Effector memory CD4-positive, alpha-beta T cell (primary cell): ENCODE measurements around the gene PGLYRP4.
"Not testable (repeated sequence)": the region's sequence is repeated elsewhere in the genome, so short reads cannot be mapped to it uniquely, and the experiment has no call there.

Experiments
- DNase-seq, 3 donors: peaks; one replicate each; pipeline ENCODE4 v3.0.0-alpha.2; 2020
- H3K27ac ChIP-seq: 2 replicates; pipeline ENCODE4 v1.7.0; 2013; ENCODE audit warnings: mild to moderate bottlenecking, low read length, moderate library complexity; ENCODE audit not compliant: insufficient read depth, poor library complexity, severe bottlenecking
- H3K27me3 ChIP-seq: replicated peaks from 2 replicates; pipeline ENCODE4 v1.7.0; 2013; ENCODE audit warnings: mild to moderate bottlenecking, low read length; ENCODE audit not compliant: insufficient read depth, control insufficient read depth, poor library complexity, severe bottlenecking
- H3K36me3 ChIP-seq: 2 replicates; pipeline ENCODE4 v1.7.0; 2013; ENCODE audit warnings: mild to moderate bottlenecking, low read length, moderate library complexity; ENCODE audit not compliant: control insufficient read depth, insufficient read depth
- H3K4me1 ChIP-seq: 2 replicates; pipeline ENCODE4 v1.7.0; 2013; ENCODE audit warnings: low read length, mild to moderate bottlenecking; ENCODE audit not compliant: control insufficient read depth, insufficient read depth, poor library complexity, severe bottlenecking
- H3K4me3 ChIP-seq: 2 replicates; pipeline ENCODE4 v1.7.0; 2013; ENCODE audit warnings: low read length, low read depth, mild to moderate bottlenecking; ENCODE audit not compliant: insufficient read depth, poor library complexity, severe bottlenecking
- H3K9me3 ChIP-seq: 2 replicates; pipeline ENCODE4 v1.7.0; 2013; ENCODE audit warnings: mild to moderate bottlenecking, low read length, moderate library complexity; ENCODE audit not compliant: control insufficient read depth

The PGLYRP4 gene

DNA sequence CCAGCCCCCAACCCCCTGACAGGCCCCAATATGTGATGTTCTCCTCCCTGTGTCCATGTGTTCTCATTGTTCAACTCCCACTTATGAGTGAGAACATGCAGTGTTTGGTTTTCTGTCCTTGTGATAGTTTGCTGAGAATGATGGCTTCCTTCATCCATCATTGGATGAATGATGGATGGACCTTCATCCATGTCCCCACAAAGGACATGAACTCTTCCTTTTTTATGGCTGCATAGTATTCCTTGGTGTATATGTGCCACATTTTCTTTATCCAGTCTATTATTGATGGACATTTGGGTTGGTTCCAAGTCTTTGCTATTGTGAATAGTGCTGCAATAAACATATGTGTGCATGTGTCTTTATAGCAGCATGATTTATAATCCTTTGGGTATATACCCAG, 34.3 kb downstream of the PGLYRP4 start:
- H3K9me3 ChIP-seq, H3K4me1 ChIP-seq, H3K27ac ChIP-seq, DNase-seq, H3K27me3 ChIP-seq, H3K36me3 ChIP-seq, H3K4me3 ChIP-seq: not testable (repeated sequence)

- Histone ChIP-seq H3K9me3 (no peaks in the 10 kb centered on the region), H3K27ac (no peak overlapping the region), H3K36me3 (no peaks in the 10 kb centered on the region), H3K4me3 (no peak overlapping the region), H3K27me3 (no peaks in the 10 kb centered on the region), H3K4me1 (no peaks in the 10 kb centered on the region)
- DNase-seq = no peak
These were observed 35.4 kb downstream of the PGLYRP4 start for GRCh38 chr1:153313288-153313687.

- Histone ChIP-seq H3K36me3 (no peaks in the 10 kb centered on the region), H3K27me3 (no peaks in the 10 kb centered on the region), H3K4me3 (no peak within 1 kb of the TSS), H3K4me1 (no peaks in the 10 kb centered on the region), H3K9me3 (no peaks in the 10 kb centered on the region), H3K27ac (no peak within 1 kb of the TSS)
- DNase-seq = no peak
These were observed 36.0 kb downstream of the PGLYRP4 start, which contains the start of gene PGLYRP3 for GRCh38 chr1:153312570-153313186. TSS of gene PGLYRP3 (minus strand) at chr1:153312952. CDS start at chr1:153310665, 2,287 bp downstream.

GRCh38 chr1:153310526-153310925, 38.1 kb downstream of the PGLYRP4 start:
- no peaks in the 10 kb centered on the region for H3K4me1 ChIP-seq
- H3K36me3 ChIP-seq = no peaks in the 10 kb centered on the region
- H3K27ac ChIP-seq = no peak overlapping the region

DNA sequence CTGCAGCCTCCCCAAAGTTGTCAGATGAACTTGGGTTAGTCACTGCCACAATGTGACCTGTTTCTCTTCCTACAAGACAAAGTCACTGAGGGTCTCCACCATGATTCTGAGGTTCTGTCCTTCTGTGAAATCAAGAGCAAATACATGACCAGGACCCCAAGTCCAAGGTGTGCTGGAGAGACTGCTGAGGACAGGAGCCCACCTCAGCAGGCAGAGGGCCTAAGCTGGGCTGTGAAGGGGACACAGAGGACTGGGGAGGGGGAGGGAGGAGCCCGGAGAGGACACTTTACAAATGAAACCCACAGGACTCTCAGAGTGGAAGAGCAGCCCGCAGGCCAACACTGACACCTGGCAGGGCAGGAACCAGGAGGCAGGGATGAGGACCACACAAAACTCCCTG, 39.2 kb downstream of the PGLYRP4 start:
- Histone ChIP-seq H3K4me3 (no peak overlapping the region), H3K36me3 (no peaks in the 10 kb centered on the region), H3K9me3 (no peaks in the 10 kb centered on the region), H3K27me3 (no peaks in the 10 kb centered on the region), H3K27ac (no peak overlapping the region), H3K4me1 (no peaks in the 10 kb centered on the region)
- no peak for DNase-seq

More at GRCh38 chr1:153310526-153310925, 38.1 kb downstream of the PGLYRP4 start:
- Histone ChIP-seq H3K4me3 (no peak overlapping the region), H3K9me3 (no peaks in the 10 kb centered on the region), H3K27me3 (no peaks in the 10 kb centered on the region)
- no peak for DNase-seq

DNA sequence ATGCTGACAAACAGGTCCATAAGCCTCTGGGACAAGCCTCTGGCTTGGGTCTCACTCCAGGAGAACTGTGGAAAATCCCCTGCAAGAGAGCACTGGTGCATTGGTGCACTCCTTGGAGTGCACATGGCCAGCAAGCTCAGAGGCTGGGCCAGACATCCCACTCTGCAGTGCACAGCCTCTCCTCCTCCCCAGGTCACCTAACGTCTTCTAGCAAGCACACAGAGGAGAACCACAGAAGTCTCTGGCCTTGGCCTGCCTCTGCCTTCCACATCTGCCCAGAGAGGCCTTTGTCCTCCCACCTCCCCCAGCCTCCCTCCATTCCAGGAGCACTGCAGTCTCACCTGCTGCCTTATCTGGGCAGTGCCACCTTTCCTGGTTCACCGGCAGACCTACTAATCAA, 40.1 kb downstream of the PGLYRP4 start:
- H3K4me3 ChIP-seq = no peak overlapping the region
- no peak overlapping the region for H3K27ac ChIP-seq
- H3K36me3 ChIP-seq = no peaks in the 10 kb centered on the region
- no peaks in the 10 kb centered on the region for H3K4me1 ChIP-seq
- no peak for DNase-seq
- H3K27me3 ChIP-seq = no peaks in the 10 kb centered on the region
- no peaks in the 10 kb centered on the region for H3K9me3 ChIP-seq

GRCh38 chr1:153307221-153307600, 41.4 kb downstream of the PGLYRP4 start:
- Histone ChIP-seq H3K27me3 (no peaks in the 10 kb centered on the region), H3K4me1 (no peaks in the 10 kb centered on the region), H3K36me3 (no peaks in the 10 kb centered on the region), H3K4me3 (no peak overlapping the region), H3K27ac (no peak overlapping the region), H3K9me3 (no peaks in the 10 kb centered on the region)
- no peak for DNase-seq

DNA sequence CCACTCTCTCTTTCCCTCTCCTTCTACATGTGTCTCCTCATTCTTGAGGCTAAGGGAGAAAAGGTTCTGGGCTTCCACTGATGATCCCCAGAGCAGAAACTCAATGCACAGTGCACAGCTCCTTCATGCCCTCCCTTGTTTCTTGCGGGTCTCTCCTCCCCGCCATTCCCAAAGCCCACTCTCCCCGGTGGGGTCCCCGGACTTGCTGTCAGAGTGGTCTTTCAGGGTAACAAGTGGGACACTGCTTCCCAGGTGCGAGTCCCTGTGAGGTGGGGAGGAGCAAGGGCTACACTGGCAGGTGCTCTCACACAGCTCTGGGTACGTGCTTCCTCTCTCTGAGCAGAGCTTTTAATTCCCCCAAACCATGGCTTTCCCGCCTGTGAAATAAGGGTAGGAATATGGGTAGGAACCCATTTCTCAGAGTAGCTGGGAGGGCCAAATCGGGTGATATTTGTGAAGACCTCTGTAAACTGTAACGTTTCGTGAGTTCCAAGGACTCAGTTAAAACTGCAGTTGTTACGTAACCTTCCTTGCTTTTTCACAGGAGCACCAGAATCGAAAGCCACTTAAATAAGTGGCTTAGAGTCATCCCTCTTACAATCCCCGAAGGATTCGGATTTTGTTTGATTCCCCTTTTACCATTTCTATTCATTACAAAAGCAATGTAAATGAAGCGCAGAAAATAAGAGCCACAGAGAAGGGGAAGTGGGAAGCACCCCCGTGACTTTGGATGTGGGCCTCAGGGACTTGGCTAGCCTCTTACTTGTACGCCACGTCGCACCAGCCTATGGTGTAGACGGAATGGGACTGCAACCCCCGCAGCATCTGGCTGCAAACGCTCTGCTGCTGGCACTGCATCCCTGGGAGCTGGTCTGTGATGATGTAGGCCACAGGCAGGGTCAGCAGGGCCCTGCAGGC, 42.1 kb downstream of the PGLYRP4 start:
- H3K36me3 ChIP-seq = no peaks in the 10 kb centered on the region
- no peaks in the 10 kb centered on the region for H3K27me3 ChIP-seq
- H3K9me3 ChIP-seq = no peaks in the 10 kb centered on the region
- no peaks in the 10 kb centered on the region for H3K4me1 ChIP-seq
- H3K27ac ChIP-seq = no peak overlapping the region
- no peak overlapping the region for H3K4me3 ChIP-seq
- DNase-seq = no peak

DNA sequence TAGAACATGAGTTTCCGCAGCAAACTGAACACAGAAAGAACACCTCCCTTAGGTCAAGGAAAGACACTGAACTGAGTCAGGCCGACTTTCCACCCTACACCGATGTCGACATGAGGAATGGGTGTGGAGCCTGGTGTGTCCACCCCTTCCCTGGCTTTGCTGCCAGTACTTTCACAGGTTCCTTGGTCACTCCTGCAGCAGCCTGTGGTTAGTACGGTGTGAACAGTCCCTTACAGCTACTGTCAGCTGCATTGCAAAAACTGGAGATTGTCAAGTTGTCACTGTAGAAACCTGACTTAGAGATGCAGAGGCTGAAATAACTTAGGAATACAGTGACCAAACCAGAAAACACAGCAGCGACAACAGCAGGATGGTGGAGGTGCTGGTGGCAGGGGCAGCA, 43.0 kb downstream of the PGLYRP4 start:
- Histone ChIP-seq H3K9me3 (no peaks in the 10 kb centered on the region), H3K4me3 (no peak overlapping the region), H3K27me3 (no peaks in the 10 kb centered on the region), H3K27ac (no peak overlapping the region), H3K4me1 (no peaks in the 10 kb centered on the region), H3K36me3 (no peaks in the 10 kb centered on the region)
- no peak for DNase-seq

DNA sequence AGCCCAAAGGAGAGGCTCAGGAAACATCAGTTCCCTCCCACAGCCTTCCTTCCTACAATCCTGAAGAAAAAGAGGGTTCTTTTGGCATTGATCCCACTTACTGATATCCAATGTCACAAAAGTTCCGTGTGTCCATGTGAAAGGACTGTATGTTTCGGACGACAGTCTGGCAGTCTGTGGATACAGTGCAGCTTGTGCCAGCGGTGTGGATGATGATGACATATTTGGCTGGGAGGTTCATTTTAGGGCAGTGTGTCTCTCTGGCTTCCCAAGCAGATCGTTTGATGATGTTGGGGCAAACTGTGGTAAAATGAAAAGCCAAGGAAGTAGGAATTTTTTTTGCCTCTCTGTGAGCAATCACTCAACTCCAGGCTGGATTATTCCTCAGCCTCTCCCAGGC, 46.3 kb downstream of the PGLYRP4 start:
- no peaks in the 10 kb centered on the region for H3K36me3 ChIP-seq
- no peaks in the 10 kb centered on the region for H3K9me3 ChIP-seq
- H3K4me3 ChIP-seq = no peak overlapping the region
- H3K27ac ChIP-seq = no peak overlapping the region
- no peak for DNase-seq
- no peaks in the 10 kb centered on the region for H3K4me1 ChIP-seq
- H3K27me3 ChIP-seq = no peaks in the 10 kb centered on the region
